Right ventricle myocardium inferior (tissue), 1 donor: Measurements from ENCODE around the gene TBCD. TPM values are rescaled to one million over a fixed set of nuclear protein-coding genes. Genes with fewer than 3 reads are reported as not detected.

Source experiments
- ATAC-seq: fragments of 200-7000 bp; cut with Tn5 transposase; one replicate; pipeline ENCODE4 v1.9.1; 2020; ENCODE audit warnings: mild to moderate bottlenecking, moderate library complexity
- DNase-seq: peaks from one replicate; pipeline ENCODE4 v3.0.0; 2021; ENCODE audit errors: missing footprints
- intact Hi-C: fragments of 100-400 bp; cut with DNase I; formaldehyde crosslinking; loops from one replicate; pipeline ENCODE4 v1.11.0; 2022
- long read RNA-seq: library from polyadenylated mRNA; unstranded; transcript quantifications from one replicate; pipeline ENCODE4 v2.0.0, GENCODE V29; 2021
- total RNA-seq: library from RNA; stranded (reverse); fragmentation: NEBNext Ultra II Directional; extraction: Animal tissue kit (Norgen Biotek cat#: 25700); gene quantifications from one replicate; pipeline ENCODE4 v1.2.1, GENCODE V29; 2021
- donor health status: DM: no; HTN: yes; CAD: no; lungs with severe emphysema.

Gene TBCD
- 43.4 TPM for total RNA-seq
- long read RNA-seq, full-length matches to known transcripts: 5 of 14 reads
- long read RNA-seq, partial matches to known transcripts: 4 of 14 reads
- long read RNA-seq, other reads (novel, unspliced or antisense): 5 of 14 reads

DNA sequence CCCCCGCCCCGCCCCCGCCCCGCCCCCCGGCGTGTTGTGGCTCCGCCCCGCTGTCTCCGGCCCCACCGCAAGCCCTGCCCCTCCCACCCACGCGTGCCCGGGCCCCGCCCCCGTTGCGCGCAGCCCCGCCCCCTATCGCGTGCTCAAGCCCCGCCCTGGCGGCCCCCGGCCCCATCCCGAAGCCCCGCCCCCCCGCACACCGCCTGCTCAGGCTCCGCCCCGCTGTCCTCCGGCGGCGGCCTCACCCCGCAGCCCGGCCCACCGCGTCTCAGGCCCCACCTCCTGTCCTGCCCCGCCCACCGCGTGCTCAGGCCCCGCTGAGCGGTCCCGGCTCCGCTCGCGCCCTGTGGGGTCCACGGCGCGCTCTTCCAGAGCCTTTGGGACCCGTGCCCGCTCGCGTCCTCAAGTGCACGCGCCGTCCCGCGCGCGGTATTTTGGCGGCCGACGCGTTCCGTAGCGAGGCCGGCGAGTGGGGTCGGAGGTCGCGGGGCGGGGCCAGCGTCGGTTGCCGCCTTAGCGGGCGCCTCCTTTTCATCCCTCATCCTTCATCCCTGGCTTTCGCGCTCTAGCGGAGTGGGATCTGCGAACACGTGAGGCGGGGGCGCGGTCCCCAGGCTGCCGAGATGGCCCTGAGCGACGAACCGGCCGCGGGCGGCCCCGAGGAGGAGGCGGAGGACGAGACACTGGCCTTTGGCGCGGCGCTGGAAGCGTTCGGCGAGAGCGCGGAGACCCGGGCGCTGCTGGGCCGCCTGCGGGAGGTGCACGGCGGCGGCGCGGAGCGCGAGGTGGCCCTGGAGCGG lies at the start of gene TBCD:
TBCD (plus strand) TSS at position 495 of the 800 bp plus-strand sequence; CDS start at position 624, 129 bp downstream.
- ATAC-seq (peak; percentile 93), DNase-seq (peak; percentile 93)
- intact Hi-C loops: loop anchor here (5.0 kb wide), 1 partner anchor 104 kb away; the partner anchor contains the start of gene WDR45B

DNA sequence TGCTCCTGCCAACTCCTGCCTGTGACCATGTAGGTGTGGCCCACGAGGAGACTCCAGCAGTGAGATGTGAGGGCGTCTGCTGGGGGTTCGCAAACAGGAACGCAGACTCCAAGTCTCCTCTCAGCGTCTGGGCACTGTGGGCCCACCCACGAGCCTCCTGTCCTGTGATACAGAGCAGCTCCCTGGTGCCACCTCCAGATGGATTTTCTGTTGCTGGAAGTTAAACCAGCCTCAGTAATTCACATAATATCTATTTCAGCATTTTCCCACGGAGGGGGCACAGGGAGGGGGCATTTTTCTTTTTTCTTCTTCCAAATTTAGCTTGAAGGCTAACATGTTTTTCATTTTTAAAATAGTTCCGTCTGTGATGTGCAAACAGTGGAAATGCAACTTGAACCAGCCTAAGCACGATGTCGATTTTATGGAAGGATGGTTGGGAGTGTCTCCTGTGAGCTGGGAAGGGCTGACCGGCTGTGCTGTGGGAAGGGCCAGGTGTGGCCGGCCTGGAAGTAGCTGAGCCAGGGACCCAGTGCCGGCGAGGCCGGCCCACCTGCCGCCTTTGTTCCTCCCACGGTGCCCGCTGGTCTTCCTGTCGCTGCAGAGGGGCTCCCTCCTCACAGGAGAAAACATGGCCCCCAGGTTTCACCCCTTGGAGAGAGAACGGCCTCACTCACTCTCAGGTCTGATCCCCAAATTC lies 49.5 kb upstream of the TBCD start:
- DNase-seq (no peak), ATAC-seq (no peak)
- intact Hi-C loops: no loop called here

DNA sequence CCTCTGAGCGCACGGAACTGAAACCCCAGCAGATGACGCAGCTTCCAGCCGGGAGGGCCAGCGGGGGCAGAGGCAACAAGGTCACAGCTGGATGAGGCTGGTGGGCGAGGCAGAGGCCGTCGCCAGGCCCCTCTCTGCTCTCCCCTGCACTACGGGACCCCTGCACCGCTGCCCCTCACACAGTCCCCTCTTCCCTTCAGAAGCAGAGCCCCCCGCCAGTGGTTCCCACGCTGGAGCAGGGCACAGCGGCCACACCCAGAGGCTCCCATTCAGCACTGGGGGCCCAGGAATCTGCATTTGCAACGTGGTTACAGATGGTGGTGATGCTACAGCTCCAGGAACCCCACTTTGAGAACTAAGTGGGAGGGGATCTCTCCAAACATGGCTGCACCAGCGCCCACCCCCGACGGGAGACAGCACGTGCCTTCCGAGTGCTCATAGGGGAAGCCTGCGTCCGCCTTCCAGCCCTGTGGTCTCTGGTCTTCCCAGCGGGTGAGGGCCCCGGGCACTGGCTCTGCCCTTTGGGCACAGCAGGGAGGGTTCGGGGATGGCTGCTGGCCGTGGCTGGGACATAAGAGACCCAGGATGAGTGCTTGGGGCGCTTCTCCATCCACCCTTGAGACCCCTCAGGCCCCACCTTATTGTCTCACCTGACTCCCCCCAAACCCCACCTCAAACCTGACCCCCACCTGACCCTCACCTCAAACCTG lies 48.7 kb upstream of the TBCD start:
- intact Hi-C loops: no loop called here
- DNase-seq (no peak), ATAC-seq (no peak)

DNA sequence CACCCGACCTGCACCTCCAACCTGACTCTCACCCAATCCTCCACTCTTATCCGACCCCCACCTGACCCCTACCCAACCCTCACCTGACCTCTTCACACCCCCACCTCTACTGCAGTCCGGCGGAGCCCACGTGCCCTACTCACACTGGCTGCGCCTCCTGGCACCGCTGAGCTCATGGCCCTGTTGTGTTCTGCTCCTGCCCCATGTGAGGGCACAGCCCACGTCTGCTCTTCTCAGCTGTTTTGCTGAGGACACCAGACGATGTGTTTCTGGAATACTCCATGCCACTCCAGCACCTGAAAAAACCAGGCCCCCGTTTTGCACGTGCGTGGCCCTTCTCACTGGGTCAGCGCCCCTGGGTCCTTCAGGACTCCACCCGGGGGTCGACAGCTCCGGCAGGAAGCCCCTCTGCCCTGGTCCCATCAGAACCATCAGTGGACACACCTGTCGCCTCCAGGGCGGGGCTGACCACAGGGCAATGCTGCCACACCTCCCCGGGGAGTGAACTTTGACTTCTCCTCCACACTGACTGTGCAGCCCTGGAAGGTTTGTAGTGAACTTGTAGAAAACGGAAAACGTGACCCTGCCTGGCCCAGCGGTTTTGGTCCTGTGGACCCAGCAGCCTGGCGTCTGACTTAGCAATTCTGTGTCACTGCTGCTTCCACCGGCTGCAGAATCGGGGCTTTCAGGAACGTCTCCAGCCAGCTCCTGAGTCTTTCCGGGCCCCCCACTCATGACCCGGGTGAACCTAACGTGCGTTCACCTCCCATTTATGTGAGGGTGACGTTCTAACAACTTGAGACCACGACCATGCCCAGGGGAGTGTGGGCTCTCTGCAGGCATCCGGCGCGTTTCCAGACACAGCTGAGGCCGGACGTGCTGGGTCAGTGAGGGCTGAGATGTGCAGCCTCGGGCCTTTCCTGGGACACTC lies 47.7 kb upstream of the TBCD start:
- intact Hi-C loops: no loop called here
- ATAC-seq (no peak), DNase-seq (no peak)

DNA sequence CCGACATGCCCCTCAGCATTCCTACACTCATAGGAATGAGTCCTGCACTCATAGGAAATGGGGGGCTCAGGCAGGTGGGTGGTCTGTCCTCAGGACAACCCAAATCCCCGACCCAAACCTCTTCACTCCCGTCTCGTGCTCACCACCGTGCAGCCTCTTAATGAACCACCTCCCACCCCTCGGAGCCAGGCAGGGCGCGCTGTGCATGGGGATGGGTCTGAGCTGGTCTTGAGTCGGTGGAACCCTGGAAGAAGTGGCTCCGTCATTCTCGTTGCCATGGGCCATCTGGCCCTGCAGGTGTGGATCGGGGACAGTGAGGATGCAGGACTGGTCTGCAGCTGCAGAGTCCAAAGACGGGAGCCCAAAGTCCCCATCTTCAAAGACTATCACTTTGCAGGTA lies 47.0 kb upstream of the TBCD start:
- ATAC-seq: no peak
- no peak for DNase-seq
- intact Hi-C loops: no loop called here

DNA sequence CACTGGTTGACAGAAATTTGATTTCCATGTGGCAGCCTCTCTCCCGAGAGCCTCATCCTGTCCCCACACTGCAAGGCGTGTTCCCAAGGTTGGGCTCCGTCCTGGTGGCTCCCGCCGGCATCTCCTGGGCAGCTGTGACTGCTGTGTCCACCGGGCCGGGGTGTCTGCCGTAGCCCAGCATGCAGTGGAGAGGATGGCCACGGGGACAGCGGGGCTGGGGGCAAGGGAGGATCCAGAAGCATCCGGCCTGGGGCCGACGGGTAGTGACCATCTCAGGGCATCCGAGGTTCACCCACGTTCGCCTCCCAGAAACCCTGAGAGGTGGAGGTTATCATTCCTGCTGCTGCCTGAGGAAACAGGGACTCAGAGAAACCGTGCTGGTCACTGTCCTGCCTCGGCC lies 46.1 kb upstream of the TBCD start:
- DNase-seq (no peak), ATAC-seq (no peak)
- intact Hi-C loops: no loop called here

DNA sequence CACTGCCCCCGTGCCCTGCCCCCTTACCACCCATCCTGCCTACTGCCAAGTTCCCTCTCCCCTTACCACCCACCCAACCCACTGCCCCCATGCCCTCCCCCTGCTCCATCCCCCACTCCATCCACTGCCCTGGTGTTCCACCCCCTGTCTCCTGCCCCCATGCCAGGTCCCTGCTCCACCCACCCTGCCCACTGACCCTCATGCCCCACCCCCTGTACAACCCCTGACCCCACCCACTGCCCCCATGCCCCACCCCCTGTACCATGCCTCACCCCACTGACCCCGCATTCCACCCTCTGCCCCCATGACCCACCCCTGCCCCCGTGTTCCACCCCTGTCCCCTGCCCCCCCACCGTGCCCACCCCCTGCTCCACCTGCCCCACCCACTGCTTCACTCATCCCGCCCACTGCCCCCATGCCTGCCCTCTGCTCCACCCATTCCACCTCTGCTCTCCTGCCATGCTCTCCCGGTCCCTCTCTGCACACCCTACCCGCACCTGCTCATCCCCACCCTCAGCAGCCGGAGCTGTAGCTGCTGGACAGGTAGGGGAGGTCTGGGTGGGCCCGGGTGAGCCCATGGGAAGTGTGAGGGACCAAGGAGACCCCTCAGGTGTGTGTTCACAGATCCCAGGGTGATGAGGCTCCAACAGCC lies 42.7 kb upstream of the TBCD start:
- intact Hi-C loops: no loop called here
- DNase-seq: no peak
- ATAC-seq: no peak

DNA sequence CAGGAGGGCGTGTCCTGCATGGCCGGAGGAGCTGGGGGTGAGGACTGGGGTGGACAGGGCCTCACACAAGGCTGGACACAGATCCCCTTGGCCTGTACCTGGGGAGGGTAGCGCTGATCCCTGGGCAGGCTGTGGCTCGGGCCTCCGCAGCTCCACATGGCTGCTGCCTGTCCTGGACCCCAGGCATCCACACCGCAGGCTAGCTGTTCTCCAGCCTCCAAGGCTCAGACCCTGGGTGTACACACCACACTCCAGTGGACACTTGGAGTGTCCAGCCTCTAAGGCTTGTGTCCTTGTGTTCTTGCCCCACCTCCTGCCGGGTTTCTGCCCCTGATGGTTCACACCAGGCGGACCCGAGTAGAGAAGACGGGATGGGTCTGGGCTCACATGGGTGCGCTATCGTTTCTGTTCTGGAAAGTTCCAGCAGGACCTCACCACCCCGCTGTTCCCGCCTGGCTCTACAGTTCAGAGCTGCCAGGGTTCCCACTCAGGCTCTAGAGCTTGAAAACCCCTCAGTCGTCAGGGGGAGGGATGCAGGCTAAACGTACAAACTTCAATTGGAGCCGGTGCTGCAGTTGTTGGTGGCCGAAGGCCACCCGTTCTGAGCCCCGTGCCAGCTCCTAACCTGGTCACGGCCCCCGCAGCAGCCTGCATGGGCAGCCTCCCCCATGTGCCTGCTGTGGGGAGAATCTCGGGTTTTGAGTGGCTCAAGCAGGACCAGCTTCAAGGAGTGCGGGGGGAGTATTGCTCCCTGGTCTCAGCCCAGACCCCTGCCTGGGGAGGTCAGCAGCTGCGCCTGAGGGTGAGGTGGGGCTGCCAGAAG lies 42.0 kb upstream of the TBCD start:
- no peak for ATAC-seq

DNA sequence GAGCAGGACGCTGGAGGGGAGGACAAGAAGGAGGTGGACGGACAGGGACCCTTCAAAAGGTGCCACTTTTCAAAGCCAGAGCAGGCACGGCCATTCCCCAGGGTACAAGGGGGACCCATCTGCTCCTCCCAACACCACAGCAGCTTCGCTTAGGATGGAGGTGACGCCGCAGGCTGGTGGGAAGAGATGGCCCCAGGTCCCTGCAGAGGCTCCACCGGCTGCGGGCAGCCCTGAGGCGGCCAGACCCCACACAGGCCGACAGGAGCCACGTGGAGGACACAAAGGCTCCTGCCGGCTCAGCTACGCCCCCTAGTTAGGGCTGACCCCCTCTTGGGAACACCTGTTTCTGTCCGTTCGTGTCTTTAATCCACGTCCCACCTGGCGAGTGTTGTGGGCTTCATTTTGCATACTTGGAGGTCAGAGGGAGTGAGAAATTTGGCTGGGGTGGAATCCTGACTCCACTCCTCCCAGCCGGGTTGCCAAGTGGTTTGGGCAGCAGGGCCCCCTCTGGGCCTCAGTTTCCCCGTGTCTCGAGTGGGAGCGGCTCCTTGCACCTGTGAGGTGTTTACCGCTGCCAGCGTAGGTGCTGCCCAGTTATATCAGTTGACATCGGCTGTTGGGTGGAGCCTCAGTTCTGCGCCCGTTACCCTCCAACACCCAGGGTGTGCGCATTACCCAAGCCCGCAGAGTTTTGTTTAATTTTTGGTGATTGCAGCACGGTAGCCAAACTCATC lies 41.2 kb upstream of the TBCD start:
- DNase-seq (no peak), ATAC-seq (no peak)
- intact Hi-C loops: no loop called here

More for the DNA sequence above, 42.0 kb upstream of the TBCD start:
- no peak for DNase-seq
- intact Hi-C loops: no loop called here

DNA sequence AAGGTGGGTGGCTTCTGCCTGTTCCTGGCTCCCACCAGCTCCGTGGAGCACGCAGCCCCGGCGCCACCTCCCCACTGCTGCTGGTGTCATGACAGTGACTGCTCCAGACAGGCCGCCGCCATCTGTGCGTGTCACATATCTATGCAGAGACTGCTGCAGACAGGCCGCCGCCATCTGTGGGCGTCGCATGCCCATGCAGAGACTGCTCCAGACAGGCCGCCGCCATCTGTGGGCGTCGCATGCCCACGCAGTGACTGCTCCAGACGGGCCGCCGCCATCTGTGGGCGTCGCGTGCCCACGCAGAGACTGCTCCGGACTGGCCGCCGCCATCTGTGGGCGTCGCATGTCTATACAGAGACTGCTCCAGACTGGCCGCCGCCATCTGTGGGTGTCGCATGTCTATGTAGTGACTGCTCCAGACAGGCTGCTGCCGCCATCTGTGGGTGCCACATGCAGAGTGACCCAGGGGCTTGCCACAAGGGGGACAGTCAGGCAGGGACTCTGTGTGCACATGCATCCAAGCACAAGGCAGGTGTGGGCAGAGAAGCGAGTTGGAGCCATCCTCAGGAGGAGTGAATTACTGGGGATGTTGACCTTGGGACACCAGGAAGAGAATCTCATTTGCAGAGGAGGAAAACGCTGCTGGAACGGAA lies 38.7 kb upstream of the TBCD start:
- no peak for ATAC-seq
- intact Hi-C loops: no loop called here
- DNase-seq: no peak

DNA sequence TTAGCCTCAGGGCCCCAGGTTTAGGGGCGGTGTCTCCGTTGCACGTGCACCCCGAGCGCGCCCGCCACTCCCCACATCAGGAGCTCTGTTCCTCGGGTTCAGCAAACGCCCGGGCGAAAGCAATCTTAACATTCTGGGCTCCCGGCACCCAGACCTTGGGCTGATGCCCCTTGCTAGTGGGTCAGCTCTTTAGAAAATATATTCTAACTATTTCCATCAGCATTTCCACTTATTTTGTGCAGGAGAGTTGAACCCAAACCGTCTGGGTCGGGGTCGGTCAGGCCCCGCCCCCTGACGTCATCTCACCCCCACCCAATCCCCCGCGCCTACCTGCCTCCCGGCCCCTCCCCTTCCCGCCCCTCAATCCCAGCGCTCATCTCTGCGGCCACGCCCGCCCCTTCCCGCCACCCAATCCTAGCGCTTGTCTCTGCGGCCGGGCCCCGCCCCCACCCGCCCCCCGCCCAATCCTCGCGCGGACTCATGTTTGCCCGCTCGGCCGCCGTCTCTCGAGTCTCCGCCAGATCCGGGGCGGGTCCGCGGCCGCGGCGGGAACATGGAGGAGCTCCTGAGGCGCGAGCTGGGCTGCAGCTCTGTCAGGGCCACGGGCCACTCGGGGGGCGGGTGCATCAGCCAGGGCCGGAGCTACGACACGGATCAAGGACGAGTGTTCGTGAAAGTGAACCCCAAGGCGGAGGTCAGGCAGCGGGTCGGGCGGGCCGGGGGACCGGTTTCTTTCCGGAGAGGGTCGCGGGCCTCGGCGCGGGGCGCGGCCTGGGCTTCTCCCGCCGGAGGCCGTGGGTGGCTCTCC lies 35.5 kb upstream of the TBCD start, which contains the start of gene FN3KRP:
FN3KRP (plus strand) TSS at position 504 of the 808 bp plus-strand sequence; CDS start at position 554, 50 bp downstream.
- DNase-seq (peak; percentile 98), ATAC-seq (peak; percentile 97)
- intact Hi-C loops: no loop called here

DNA sequence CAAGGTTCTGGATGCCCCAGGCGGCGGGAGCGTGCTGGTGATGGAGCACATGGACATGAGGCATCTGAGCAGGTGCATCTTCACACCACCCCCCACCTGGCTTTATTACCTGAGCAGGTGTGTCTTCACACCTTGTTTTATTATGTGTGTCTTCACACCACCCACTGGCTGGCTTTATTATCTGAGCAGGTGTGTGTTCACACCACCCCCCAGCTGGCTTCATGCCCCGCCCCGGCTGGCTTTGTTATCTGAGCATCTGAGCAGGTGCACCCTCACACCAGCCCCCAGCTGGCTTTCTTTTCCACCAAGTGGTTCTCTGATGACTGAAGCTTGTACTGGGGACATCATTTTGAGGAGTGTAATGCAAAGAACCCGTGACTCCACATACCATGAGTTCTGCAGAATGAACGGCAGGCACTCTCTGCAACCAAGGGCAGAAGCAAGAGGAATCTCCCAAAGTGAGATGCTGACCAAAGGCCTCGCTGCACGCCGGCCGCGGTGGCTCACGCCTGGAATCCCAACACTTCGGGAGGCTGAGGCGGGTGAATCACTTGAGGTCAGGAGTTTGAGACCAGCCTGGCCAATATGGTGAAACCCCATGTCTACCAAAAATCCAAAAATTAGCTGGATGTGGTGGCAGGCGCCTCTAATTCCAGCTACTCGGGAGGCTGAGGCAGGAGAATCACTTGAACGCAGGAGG lies 32.7 kb upstream of the TBCD start:
- DNase-seq (peak; percentile 41), ATAC-seq (no peak)
- intact Hi-C loops: no loop called here

DNA sequence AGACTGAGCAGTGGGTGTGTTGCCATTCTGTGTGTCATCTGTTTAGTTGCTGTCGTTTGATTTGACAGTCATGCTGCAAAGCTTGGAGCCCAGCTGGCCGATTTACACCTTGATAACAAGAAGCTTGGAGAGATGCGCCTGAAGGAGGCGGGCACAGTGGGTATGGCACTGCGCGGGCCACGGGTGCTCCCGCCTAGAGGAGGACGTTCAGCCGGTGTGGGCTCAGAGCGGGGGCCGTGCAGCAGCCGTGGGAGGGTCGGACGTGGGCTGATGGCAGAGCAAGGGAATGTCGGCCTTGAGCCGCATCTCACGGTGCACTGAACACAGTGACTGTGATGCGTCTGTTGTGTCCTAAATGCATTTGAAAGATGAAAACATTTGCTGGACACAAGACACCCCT lies 31.7 kb upstream of the TBCD start:
- ATAC-seq (no peak), DNase-seq (peak; percentile 45)
- intact Hi-C loops: no loop called here

DNA sequence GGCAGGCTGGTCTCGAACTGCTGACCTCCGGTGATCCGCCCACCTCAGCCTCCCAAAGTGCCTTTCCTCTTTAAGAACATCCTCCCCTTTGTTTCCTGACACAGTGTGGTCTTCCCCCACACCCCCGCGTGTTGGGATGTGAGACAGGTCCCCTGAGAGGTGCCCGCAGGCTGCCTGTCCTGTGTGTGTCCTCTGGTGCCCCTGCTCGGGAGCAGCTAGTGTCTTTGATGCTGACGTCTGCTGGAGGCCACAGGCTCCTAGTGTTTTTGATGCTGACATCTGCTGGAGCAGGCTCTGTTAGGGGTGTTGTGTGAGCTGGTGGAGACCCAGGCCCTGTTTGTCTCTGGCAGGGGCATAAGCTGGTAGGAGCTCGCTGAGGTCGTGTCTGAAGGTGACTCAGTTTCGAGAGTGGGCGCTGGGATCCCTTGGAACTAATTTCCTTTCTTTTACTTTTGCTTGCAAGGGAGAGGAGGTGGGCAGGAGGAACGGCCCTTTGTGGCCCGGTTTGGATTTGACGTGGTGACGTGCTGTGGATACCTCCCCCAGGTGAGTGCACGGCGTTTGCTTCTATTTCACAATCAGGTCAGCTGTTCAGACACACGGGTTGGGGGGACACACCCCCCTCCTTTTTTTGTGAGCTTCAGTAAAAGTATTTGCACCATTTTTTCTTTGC lies 29.4 kb upstream of the TBCD start:
- intact Hi-C loops: no loop called here
- peak; percentile 32 for DNase-seq
- ATAC-seq: no peak
